IPS-18a (cell line): ENCODE data around the gene TMEM91.
A peak's percentile ranks its signal among the peaks of the same experiment; 100 is the strongest.
"Not testable (repeated sequence)": the region's sequence is repeated elsewhere in the genome, so short reads cannot be mapped to it uniquely, and the experiment has no call there.

ENCODE experiments used
- H3K27ac ChIP-seq: one replicate; pipeline ENCODE4 v1.5.1; 2013; ENCODE audit warnings: low read length
- H3K27me3 ChIP-seq: one replicate; pipeline ENCODE4 v1.6.1; 2013; ENCODE audit warnings: mild to moderate bottlenecking, low read length; ENCODE audit not compliant: control insufficient read depth, insufficient read depth
- H3K36me3 ChIP-seq: one replicate; pipeline ENCODE4 v1.6.1; 2013; ENCODE audit warnings: low read depth, low read length; ENCODE audit not compliant: control insufficient read depth
- H3K4me1 ChIP-seq: one replicate; pipeline ENCODE4 v1.6.1; 2013; ENCODE audit warnings: low read depth, low read length; ENCODE audit not compliant: control insufficient read depth
- H3K4me3 ChIP-seq: one replicate; pipeline ENCODE4 v1.5.1; 2013; ENCODE audit warnings: low read length
- H3K9ac ChIP-seq: one replicate; pipeline ENCODE4 v1.6.1; 2013; ENCODE audit warnings: mild to moderate bottlenecking, low read length, moderate library complexity
- H3K9me3 ChIP-seq: one replicate; pipeline ENCODE4 v1.6.1; 2013; ENCODE audit warnings: low read depth, low read length; ENCODE audit not compliant: control insufficient read depth

TMEM91 gene

DNA sequence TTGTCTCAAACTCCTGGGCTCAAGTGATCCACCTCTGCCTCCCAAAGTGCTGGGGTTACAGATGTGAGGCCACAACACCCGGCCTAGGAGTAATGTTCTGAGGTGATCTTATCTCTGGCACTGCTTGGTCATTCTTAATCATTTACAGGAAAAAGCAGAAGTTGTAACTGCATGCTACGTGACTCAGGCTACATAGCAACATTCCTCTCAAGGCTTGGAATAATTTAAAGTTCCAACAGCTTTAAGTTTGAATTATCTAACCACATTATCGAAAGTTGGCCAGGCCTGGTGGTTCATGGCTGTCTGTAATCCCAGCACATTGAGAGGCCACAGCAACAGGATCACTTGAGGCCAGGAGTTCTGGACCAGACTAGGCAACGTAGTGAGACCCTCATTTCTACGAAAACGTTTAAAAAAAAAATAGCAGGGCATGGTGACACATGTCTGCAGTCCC, 8.5 kb upstream of the TMEM91 start:
- Histone ChIP-seq H3K9ac (no peak overlapping the region), H3K36me3 (no peaks in the 10 kb centered on the region), H3K9me3 (no peaks in the 10 kb centered on the region), H3K27ac (no peak overlapping the region), H3K27me3 (no peaks in the 10 kb centered on the region), H3K4me3 (no peak overlapping the region), H3K4me1 (peaks cover 3% of the 10 kb centered on the region)

DNA sequence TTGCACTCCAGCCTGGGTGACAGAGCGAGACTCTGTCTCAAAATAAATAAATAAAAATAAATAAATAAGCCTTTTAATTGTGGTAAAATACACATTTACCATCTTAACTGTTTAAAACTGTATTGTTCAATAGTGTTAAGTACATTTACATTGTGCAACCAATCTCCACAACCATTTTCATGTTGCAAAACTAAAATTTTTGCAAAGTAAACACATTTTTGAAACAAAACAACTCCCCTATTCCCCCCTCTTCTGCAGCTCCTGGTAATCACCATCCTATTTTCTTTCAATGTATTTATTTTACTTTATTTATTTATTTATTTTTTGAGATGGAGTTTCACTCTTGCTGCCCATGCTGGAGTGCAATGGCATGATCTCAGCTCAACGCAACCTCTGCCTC, 6.6 kb upstream of the TMEM91 start:
- no peaks in the 10 kb centered on the region for H3K9me3 ChIP-seq
- no peak overlapping the region for H3K4me3 ChIP-seq
- no peak overlapping the region for H3K27ac ChIP-seq
- no peaks in the 10 kb centered on the region for H3K36me3 ChIP-seq
- H3K9ac ChIP-seq, result no peak overlapping the region
- H3K27me3 ChIP-seq, result no peaks in the 10 kb centered on the region
- no peaks in the 10 kb centered on the region for H3K4me1 ChIP-seq

DNA sequence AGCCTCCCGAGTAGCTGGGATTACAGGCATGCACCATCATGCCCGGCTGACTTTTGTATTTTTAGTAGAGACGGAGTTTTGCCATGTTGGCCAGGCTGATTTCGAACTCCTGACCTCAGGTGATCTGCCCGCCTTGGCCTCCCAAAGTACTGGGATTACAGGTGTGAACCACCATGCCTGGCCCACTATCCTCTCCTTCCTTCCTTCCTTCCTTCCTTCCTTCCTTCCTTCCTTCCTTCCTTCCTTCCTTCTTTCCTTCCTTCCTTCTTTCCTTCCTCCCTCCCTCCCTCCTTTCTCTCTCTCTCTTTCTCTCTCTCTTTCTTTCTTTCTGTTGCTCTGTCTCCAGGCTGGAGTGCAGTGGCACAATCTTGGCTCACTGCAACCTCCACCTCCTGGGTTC, 5.2 kb upstream of the TMEM91 start:
- H3K4me1 ChIP-seq, result not testable (repeated sequence)

DNA sequence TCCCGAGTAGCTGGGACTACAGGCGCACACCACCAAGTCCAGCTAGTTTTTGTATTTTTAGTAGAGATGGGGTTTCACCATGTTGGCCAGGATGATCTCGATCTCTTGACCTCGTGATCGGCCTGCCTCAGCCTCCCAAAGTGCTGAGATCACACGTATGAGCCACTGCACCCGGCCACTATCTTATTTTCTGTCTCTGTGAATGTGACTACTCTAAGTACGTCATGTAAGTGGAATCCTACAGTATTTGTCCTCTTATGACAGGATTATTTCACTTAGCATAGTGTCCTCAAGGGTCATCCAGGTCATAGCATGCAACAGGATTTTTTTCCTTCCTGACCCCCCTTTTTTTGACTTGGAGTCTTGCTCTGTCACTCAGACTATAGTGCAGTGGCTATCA, 4.8 kb upstream of the TMEM91 start:
- H3K9ac ChIP-seq, result no peak overlapping the region
- no peaks in the 10 kb centered on the region for H3K9me3 ChIP-seq
- H3K27me3 ChIP-seq, result no peaks in the 10 kb centered on the region
- H3K4me3 ChIP-seq, result no peak overlapping the region
- no peaks in the 10 kb centered on the region for H3K4me1 ChIP-seq
- no peaks in the 10 kb centered on the region for H3K36me3 ChIP-seq
- H3K27ac ChIP-seq, result no peak overlapping the region

More for the DNA sequence above, 5.2 kb upstream of the TMEM91 start:
- not testable (repeated sequence) for H3K4me3 ChIP-seq, H3K27ac ChIP-seq, H3K36me3 ChIP-seq, H3K27me3 ChIP-seq, H3K9ac ChIP-seq, H3K9me3 ChIP-seq

- H3K9ac ChIP-seq, result no peak overlapping the region
- no peak overlapping the region for H3K4me3 ChIP-seq
- H3K36me3 ChIP-seq, result no peaks in the 10 kb centered on the region
- H3K27ac ChIP-seq, result no peak overlapping the region
- peaks cover 8% of the 10 kb centered on the region for H3K27me3 ChIP-seq
- H3K9me3 ChIP-seq, result no peaks in the 10 kb centered on the region
- no peaks in the 10 kb centered on the region for H3K4me1 ChIP-seq
These were observed 3.8 kb upstream of the TMEM91 start for GRCh38 chr19:41372501-41372900.

DNA sequence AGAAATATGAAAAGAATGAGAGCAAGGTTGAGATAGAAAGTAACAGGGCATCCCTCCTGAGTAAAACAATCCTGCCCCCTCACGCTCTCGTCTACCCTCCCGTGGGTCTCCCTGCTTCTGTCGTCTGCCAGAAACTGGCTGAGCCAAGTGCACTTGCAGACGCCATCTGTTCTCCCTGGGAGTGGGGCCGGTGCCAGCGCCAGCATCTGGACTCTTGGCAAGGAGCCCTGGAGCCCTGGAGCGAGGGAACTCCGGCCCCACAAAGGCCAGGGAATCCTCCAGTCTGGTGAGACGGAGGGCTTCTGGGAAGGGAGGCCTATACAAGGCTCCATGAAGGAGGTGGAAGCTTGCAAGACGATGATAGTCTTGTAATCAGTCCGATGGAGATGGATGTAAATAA, 2.3 kb upstream of the TMEM91 start:
- Histone ChIP-seq H3K4me1 (peaks cover 6% of the 10 kb centered on the region), H3K9ac (no peak overlapping the region), H3K36me3 (no peaks in the 10 kb centered on the region), H3K4me3 (no peak overlapping the region), H3K27me3 (peaks cover 8% of the 10 kb centered on the region), H3K9me3 (no peaks in the 10 kb centered on the region), H3K27ac (no peak overlapping the region)

- Histone ChIP-seq H3K4me1 (peaks cover 6% of the 10 kb centered on the region), H3K4me3 (peak overlapping the region; percentile 70), H3K9ac (peak overlapping the region; percentile 8), H3K27ac (no peak overlapping the region), H3K27me3 (peaks cover 8% of the 10 kb centered on the region), H3K9me3 (no peaks in the 10 kb centered on the region), H3K36me3 (no peaks in the 10 kb centered on the region)
These were observed 649 bp downstream of the TMEM91 start for GRCh38 chr19:41376998-41377365.

DNA sequence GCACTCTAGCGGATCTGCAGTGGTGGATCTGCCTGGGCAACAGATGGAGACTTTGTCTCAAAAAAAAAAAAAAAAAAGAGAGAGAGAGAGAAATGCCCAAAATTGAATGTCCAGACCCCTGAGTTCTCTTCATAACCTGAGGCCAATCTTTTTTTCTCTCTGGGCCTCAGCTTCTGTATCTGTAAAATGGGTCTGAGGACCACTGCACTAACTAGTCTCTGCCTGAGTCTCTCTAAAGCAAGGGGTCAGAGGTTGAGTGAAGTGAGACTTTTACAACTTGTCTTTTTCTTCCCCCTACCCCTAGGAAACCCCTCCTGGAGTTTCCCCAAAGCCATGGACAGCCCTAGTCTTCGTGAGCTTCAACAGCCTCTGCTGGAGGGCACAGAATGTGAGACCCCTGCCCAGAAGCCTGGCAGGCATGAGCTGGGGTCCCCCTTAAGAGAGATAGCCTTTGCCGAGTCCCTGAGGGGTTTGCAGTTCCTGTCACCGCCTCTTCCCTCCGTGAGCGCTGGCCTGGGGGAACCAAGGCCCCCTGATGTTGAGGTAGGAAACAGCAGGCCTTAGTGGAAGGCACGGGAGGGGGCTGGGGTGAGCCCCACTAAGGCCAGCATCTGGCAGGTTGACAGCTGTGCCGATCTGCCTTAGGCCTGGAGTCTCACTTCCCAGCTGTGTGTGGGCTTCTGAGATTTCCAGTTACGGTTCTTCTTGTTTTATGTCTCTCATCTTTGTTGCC, 1.8 kb downstream of the TMEM91 start:
- H3K4me3 ChIP-seq, result no peak overlapping the region
- H3K27ac ChIP-seq, result no peak overlapping the region
- H3K4me1 ChIP-seq, result peaks cover 6% of the 10 kb centered on the region
- no peaks in the 10 kb centered on the region for H3K36me3 ChIP-seq
- H3K9ac ChIP-seq, result no peak overlapping the region
- no peaks in the 10 kb centered on the region for H3K9me3 ChIP-seq
- peaks cover 8% of the 10 kb centered on the region for H3K27me3 ChIP-seq

DNA sequence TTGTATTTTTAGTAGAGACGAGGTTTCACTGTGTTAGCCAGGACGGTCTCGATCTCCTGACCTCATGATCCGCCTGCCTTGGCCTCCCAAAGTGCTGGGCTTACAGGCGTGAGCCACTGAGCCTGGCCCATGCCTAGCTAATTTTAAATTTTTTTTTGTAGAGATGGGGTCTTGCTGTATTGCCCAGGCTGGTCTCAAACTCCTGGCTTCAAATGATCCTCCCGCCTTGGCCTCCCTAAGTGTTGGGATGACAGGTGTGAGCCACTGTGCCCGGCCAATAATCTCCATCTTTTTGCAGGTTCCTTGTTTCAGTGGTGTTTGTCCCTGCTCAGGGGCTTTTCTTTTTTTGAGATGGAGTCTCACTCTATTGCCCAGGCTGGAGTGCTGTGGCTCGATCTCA, 5.2 kb downstream of the TMEM91 start:
- H3K9ac ChIP-seq, H3K36me3 ChIP-seq, H3K9me3 ChIP-seq, H3K27me3 ChIP-seq, H3K27ac ChIP-seq, H3K4me1 ChIP-seq, H3K4me3 ChIP-seq: not testable (repeated sequence)

- peaks cover 14% of the 10 kb centered on the region for H3K36me3 ChIP-seq
- H3K4me3 ChIP-seq, result no peak overlapping the region
- no peaks in the 10 kb centered on the region for H3K4me1 ChIP-seq
- no peak overlapping the region for H3K27ac ChIP-seq
- H3K27me3 ChIP-seq, result no peaks in the 10 kb centered on the region
- H3K9ac ChIP-seq, result no peak overlapping the region
- H3K9me3 ChIP-seq, result no peaks in the 10 kb centered on the region
These were observed 8.0 kb downstream of the TMEM91 start for GRCh38 chr19:41384351-41384750.

GRCh38 chr19:41386442-41386841, 10.1 kb downstream of the TMEM91 start:
- Histone ChIP-seq H3K27ac (no peak overlapping the region), H3K4me3 (no peak overlapping the region), H3K36me3 (peaks cover 31% of the 10 kb centered on the region), H3K9me3 (no peaks in the 10 kb centered on the region), H3K27me3 (no peaks in the 10 kb centered on the region), H3K4me1 (no peaks in the 10 kb centered on the region), H3K9ac (no peak overlapping the region)

- peaks cover 31% of the 10 kb centered on the region for H3K36me3 ChIP-seq
- no peak overlapping the region for H3K9ac ChIP-seq
- H3K27ac ChIP-seq, result no peak overlapping the region
- H3K27me3 ChIP-seq, result no peaks in the 10 kb centered on the region
- H3K4me1 ChIP-seq, result no peaks in the 10 kb centered on the region
- no peaks in the 10 kb centered on the region for H3K9me3 ChIP-seq
- H3K4me3 ChIP-seq, result no peak overlapping the region
These were observed 15.3 kb downstream of the TMEM91 start for GRCh38 chr19:41391618-41392017.
